Parathyroid adenoma (tissue), 2 donors: ENCODE measurements around the gene TMCO4.

Source experiments
- H2AFZ ChIP-seq: fragments of 300-600 bp; sonication (generic); one replicate; pipeline ENCODE4 v1.7.0; 2017; ENCODE audit warnings: antibody characterized with exemption, mild to moderate bottlenecking
- H3K27ac ChIP-seq: fragments of 300-600 bp; sonication (generic); one replicate; pipeline ENCODE4 v1.7.0; 2017
- H3K27me3 ChIP-seq: fragments of 300-600 bp; sonication (generic); one replicate; pipeline ENCODE4 v1.7.0; 2017; ENCODE audit warnings: low read length; ENCODE audit not compliant: control insufficient read depth, insufficient read depth
- H3K36me3 ChIP-seq: fragments of 300-600 bp; sonication (generic); one replicate; pipeline ENCODE4 v1.7.0; 2017; ENCODE audit warnings: low read length; ENCODE audit not compliant: control insufficient read depth, insufficient read depth
- H3K4me1 ChIP-seq: fragments of 300-600 bp; sonication (generic); one replicate; pipeline ENCODE4 v1.7.0; 2017; ENCODE audit warnings: control low read depth
- H3K4me2 ChIP-seq: fragments of 300-600 bp; sonication (generic); one replicate; pipeline ENCODE4 v1.7.0; 2017; ENCODE audit warnings: low read length
- H3K4me3 ChIP-seq: fragments of 300-600 bp; sonication (generic); one replicate; pipeline ENCODE4 v1.7.0; 2017; ENCODE audit warnings: low read depth, low read length
- H3K79me2 ChIP-seq: fragments of 300-600 bp; sonication (generic); one replicate; pipeline ENCODE4 v1.7.0; 2017; ENCODE audit warnings: control low read depth
- H3K9ac ChIP-seq: fragments of 300-600 bp; sonication (generic); one replicate; pipeline ENCODE4 v1.7.0; 2017; ENCODE audit warnings: mild to moderate bottlenecking
- H3K9me3 ChIP-seq: fragments of 300-600 bp; sonication (generic); one replicate; pipeline ENCODE4 v1.7.0; 2017; ENCODE audit warnings: low read length; ENCODE audit not compliant: control insufficient read depth
- CTCF ChIP-seq: fragments of 300-600 bp; sonication (generic); IDR thresholded peaks from one replicate; pipeline ENCODE4 v1.7.0; 2017; ENCODE audit warnings: antibody characterized with exemption, mild to moderate bottlenecking
- donor health status: primary hyperparathyroidism.

The TMCO4 gene

GRCh38 chr1:19651141-19651737, 148.5 kb downstream of the TMCO4 start:
- no peaks in the 10 kb centered on the region for H3K79me2 ChIP-seq
- H3K27me3 ChIP-seq = no peaks in the 10 kb centered on the region
- no peak overlapping the region for H3K4me3 ChIP-seq
- H3K4me2 ChIP-seq = no peak overlapping the region
- no peaks in the 10 kb centered on the region for H3K36me3 ChIP-seq
- H3K9ac ChIP-seq = no peak overlapping the region
- peak; percentile 54 for TF ChIP-seq CTCF
- peak overlapping the region; percentile 29 for H3K27ac ChIP-seq
- no peaks in the 10 kb centered on the region for H3K4me1 ChIP-seq
- peak overlapping the region; percentile 38 for H2AFZ ChIP-seq
- no peaks in the 10 kb centered on the region for H3K9me3 ChIP-seq

GRCh38 chr1:19650416-19651140, 149.1 kb downstream of the TMCO4 start:
- Histone ChIP-seq H3K4me1 (no peaks in the 10 kb centered on the region), H3K4me2 (no peak overlapping the region), H3K4me3 (no peak overlapping the region), H3K79me2 (no peaks in the 10 kb centered on the region), H3K9me3 (no peaks in the 10 kb centered on the region), H3K27me3 (no peaks in the 10 kb centered on the region), H3K36me3 (no peaks in the 10 kb centered on the region), H2AFZ (peak overlapping the region; percentile 38), H3K9ac (no peak overlapping the region), H3K27ac (peak overlapping the region; percentile 29)
- no peak for TF ChIP-seq CTCF

- Histone ChIP-seq H3K9ac (no peak overlapping the region), H3K36me3 (no peaks in the 10 kb centered on the region), H3K4me2 (no peak overlapping the region), H3K27me3 (no peaks in the 10 kb centered on the region), H3K4me3 (no peak overlapping the region), H3K79me2 (no peaks in the 10 kb centered on the region), H3K9me3 (no peaks in the 10 kb centered on the region), H3K27ac (no peak overlapping the region), H2AFZ (no peak overlapping the region), H3K4me1 (no peaks in the 10 kb centered on the region)
- TF ChIP-seq CTCF = no peak
Observed at GRCh38 chr1:19648689-19649088, 151.0 kb downstream of the TMCO4 start.

- Histone ChIP-seq H3K4me3 (no peak overlapping the region), H3K27me3 (no peaks in the 10 kb centered on the region), H3K36me3 (no peaks in the 10 kb centered on the region), H3K4me2 (no peak overlapping the region), H2AFZ (no peak overlapping the region), H3K79me2 (no peaks in the 10 kb centered on the region), H3K4me1 (no peaks in the 10 kb centered on the region), H3K27ac (no peak overlapping the region), H3K9ac (no peak overlapping the region), H3K9me3 (no peaks in the 10 kb centered on the region)
- TF ChIP-seq CTCF = no peak
Observed at GRCh38 chr1:19648239-19648638, 151.5 kb downstream of the TMCO4 start.

- Histone ChIP-seq H3K4me3 (no peak overlapping the region), H3K27me3 (no peaks in the 10 kb centered on the region), H3K9ac (no peak overlapping the region), H3K79me2 (no peaks in the 10 kb centered on the region), H3K36me3 (no peaks in the 10 kb centered on the region), H2AFZ (no peak overlapping the region), H3K9me3 (no peaks in the 10 kb centered on the region), H3K27ac (no peak overlapping the region), H3K4me2 (no peak overlapping the region), H3K4me1 (no peaks in the 10 kb centered on the region)
- no peak for TF ChIP-seq CTCF
Observed at GRCh38 chr1:19647643-19648042, 152.1 kb downstream of the TMCO4 start.
